Trophoblast cell (in vitro differentiated cells and primary cell): ENCODE data around the gene RMRP.

ENCODE experiments used
- DNase-seq, 2 donors: peaks; one replicate each; pipeline ENCODE4 v3.0.0-alpha.2; 2016
- H2AFZ ChIP-seq: 2 replicates; pipeline ENCODE4 v1.6.1; 2013; ENCODE audit warnings: low read length, moderate library complexity, mild to moderate bottlenecking; ENCODE audit not compliant: insufficient read depth, poor library complexity
- H2AK5ac ChIP-seq: 2 replicates; pipeline ENCODE4 v1.6.1; 2013; ENCODE audit warnings: mild to moderate bottlenecking, low read length
- H2BK120ac ChIP-seq: 2 replicates; pipeline ENCODE4 v1.6.1; 2013; ENCODE audit warnings: low read length, mild to moderate bottlenecking, moderate library complexity; ENCODE audit not compliant: insufficient read depth, poor library complexity
- H2BK12ac ChIP-seq: 2 replicates; pipeline ENCODE4 v1.6.1; 2013; ENCODE audit warnings: mild to moderate bottlenecking, low read length, moderate library complexity
- H2BK5ac ChIP-seq: 2 replicates; pipeline ENCODE4 v1.6.1; 2013; ENCODE audit warnings: low read length, low read depth, moderate library complexity, mild to moderate bottlenecking; ENCODE audit not compliant: poor library complexity
- H3K14ac ChIP-seq: 2 replicates; pipeline ENCODE4 v1.6.1; 2013; ENCODE audit warnings: mild to moderate bottlenecking, low read length
- H3K18ac ChIP-seq: 2 replicates; pipeline ENCODE4 v1.6.1; 2013; ENCODE audit warnings: mild to moderate bottlenecking, low read length
- H3K23ac ChIP-seq: 2 replicates; pipeline ENCODE4 v1.6.1; 2013; ENCODE audit warnings: low read length
- H3K27ac ChIP-seq: 2 replicates; pipeline ENCODE4 v1.5.1; 2013; ENCODE audit warnings: low read depth, mild to moderate bottlenecking, inconsistent platforms, low read length, moderate library complexity
- H3K27me3 ChIP-seq: 2 replicates; pipeline ENCODE4 v1.6.1; 2013; ENCODE audit warnings: inconsistent platforms, mild to moderate bottlenecking, low read length, moderate library complexity; ENCODE audit not compliant: insufficient read depth
- H3K36me3 ChIP-seq, 2 experiments: 1 replicate in 1 of 2; 2 replicates in 1 of 2; pipeline ENCODE4 v1.6.1; 2013; ENCODE audit warnings: low read length in 2 of 2, mild to moderate bottlenecking in 2 of 2, moderate library complexity in 1 of 2; ENCODE audit not compliant: insufficient read depth in 2 of 2, control insufficient read depth in 1 of 2
- H3K4ac ChIP-seq: 2 replicates; pipeline ENCODE4 v1.6.1; 2013; ENCODE audit warnings: low read depth, mild to moderate bottlenecking, low read length, moderate library complexity
- H3K4me1 ChIP-seq, 2 experiments: 1 replicate in 1 of 2; 2 replicates in 1 of 2; pipeline ENCODE4 v1.6.1; 2013; ENCODE audit warnings: low read length in 2 of 2, mild to moderate bottlenecking in 2 of 2, moderate library complexity in 1 of 2; ENCODE audit not compliant: insufficient read depth in 2 of 2, control insufficient read depth in 1 of 2
- H3K4me2 ChIP-seq: 2 replicates; pipeline ENCODE4 v1.6.1; 2013; ENCODE audit warnings: inconsistent platforms, mild to moderate bottlenecking, low read length, moderate library complexity
- H3K4me3 ChIP-seq: 2 replicates; pipeline ENCODE4 v1.5.1; 2013; ENCODE audit warnings: mild to moderate bottlenecking, low read depth, low read length, inconsistent platforms
- H3K79me1 ChIP-seq: one replicate; pipeline ENCODE4 v1.6.1; 2013; ENCODE audit warnings: low read length
- H3K79me2 ChIP-seq: 2 replicates; pipeline ENCODE4 v1.6.1; 2013; ENCODE audit warnings: low read length, mild to moderate bottlenecking; ENCODE audit not compliant: control insufficient read depth, insufficient read depth, poor library complexity
- H3K9ac ChIP-seq: 2 replicates; pipeline ENCODE4 v1.6.1; 2013; ENCODE audit warnings: mild to moderate bottlenecking, low read length
- H3K9me3 ChIP-seq: 2 replicates; pipeline ENCODE4 v1.6.1; 2013; ENCODE audit warnings: low read depth, mild to moderate bottlenecking, control low read depth, inconsistent platforms, low read length; ENCODE audit not compliant: insufficient read depth
- H4K12ac ChIP-seq: 2 replicates; pipeline ENCODE4 v1.6.1; 2013; ENCODE audit warnings: low read depth, mild to moderate bottlenecking, low read length, moderate library complexity
- H4K8ac ChIP-seq: 2 replicates; pipeline ENCODE4 v1.6.1; 2013; ENCODE audit warnings: low read depth, mild to moderate bottlenecking, low read length, moderate library complexity
- H4K91ac ChIP-seq: one replicate; pipeline ENCODE4 v1.6.1; 2013; ENCODE audit warnings: low read depth, mild to moderate bottlenecking, low read length, moderate library complexity
- WGBS: extraction: QIAGEN DNeasy Blood & Tissue Kit; methylation state at CpG from one replicate; pipeline ENCODE4 v1.1.7; 2013; ENCODE audit warnings: missing lambda C conversion rate; ENCODE audit not compliant: insufficient read length, insufficient coverage; ENCODE audit errors: extremely low coverage; 5-methylcytosine and 5-hydroxymethylcytosine counted together

RMRP gene

GRCh38 chr9:35682520-35683315, 24.9 kb upstream of the RMRP start:
- Histone ChIP-seq H2BK12ac (no peak overlapping the region), H3K18ac (no peak overlapping the region), H3K4ac (no peak overlapping the region), H3K9ac (no peak overlapping the region), H3K79me2 (no peaks in the 10 kb centered on the region), H3K79me1 (no peaks in the 10 kb centered on the region), H2BK5ac (no peak overlapping the region), H2AK5ac (no peak overlapping the region), H2AFZ (no peak overlapping the region), H3K9me3 (no peaks in the 10 kb centered on the region), H3K4me2 (no peak overlapping the region), H3K27ac (no peak overlapping the region), H4K91ac (no peak overlapping the region), H3K4me3 (no peak overlapping the region), H3K23ac (no peak overlapping the region), H3K36me3 (peaks cover 36 to 46% of the 10 kb centered on the region in 2 experiments), H3K14ac (no peak overlapping the region), H4K12ac (no peak overlapping the region), H4K8ac (no peak overlapping the region), H3K27me3 (no peaks in the 10 kb centered on the region), H2BK120ac (no peak overlapping the region), H3K4me1 (peaks cover 3 to 4% of the 10 kb centered on the region in 2 experiments)
- no peak for DNase-seq
- no CpG with 5 or more reads among the region's 10 CpGs for WGBS

- H4K8ac ChIP-seq = no peak overlapping the region
- no peaks in the 10 kb centered on the region for H3K4me1 ChIP-seq
- H3K27me3 ChIP-seq = no peaks in the 10 kb centered on the region
- no peak overlapping the region for H4K12ac ChIP-seq
- H3K4ac ChIP-seq = no peak overlapping the region
- no peak for DNase-seq
- no peak overlapping the region for H2BK5ac ChIP-seq
- no peak overlapping the region for H3K23ac ChIP-seq
- H3K4me3 ChIP-seq = no peak overlapping the region
- H3K27ac ChIP-seq = no peak overlapping the region
- WGBS = no CpG with 5 or more reads among the region's 6 CpGs
- H3K9me3 ChIP-seq = no peaks in the 10 kb centered on the region
- no peak overlapping the region for H2BK12ac ChIP-seq
- no peak overlapping the region for H4K91ac ChIP-seq
- H3K18ac ChIP-seq = no peak overlapping the region
- H2AK5ac ChIP-seq = no peak overlapping the region
- no peaks in the 10 kb centered on the region for H3K79me1 ChIP-seq
- H3K36me3 ChIP-seq = peaks cover 36 to 46% of the 10 kb centered on the region in 2 experiments
- no peaks in the 10 kb centered on the region for H3K79me2 ChIP-seq
- no peak overlapping the region for H3K9ac ChIP-seq
- no peak overlapping the region for H3K4me2 ChIP-seq
- H2AFZ ChIP-seq = no peak overlapping the region
- H3K14ac ChIP-seq = no peak overlapping the region
- no peak overlapping the region for H2BK120ac ChIP-seq
Observed at GRCh38 chr9:35682051-35682450, 24.2 kb upstream of the RMRP start.

GRCh38 chr9:35681341-35682002, 23.7 kb upstream of the RMRP start:
- H4K8ac ChIP-seq = no peak overlapping the region
- H3K36me3 ChIP-seq = peaks cover 36 to 46% of the 10 kb centered on the region in 2 experiments
- H3K4me2 ChIP-seq = no peak overlapping the region
- no peak overlapping the region for H3K4ac ChIP-seq
- no peak overlapping the region for H4K91ac ChIP-seq
- no peak overlapping the region for H3K23ac ChIP-seq
- H4K12ac ChIP-seq = no peak overlapping the region
- no peak overlapping the region for H2BK120ac ChIP-seq
- H3K4me1 ChIP-seq = no peaks in the 10 kb centered on the region
- H3K9me3 ChIP-seq = no peaks in the 10 kb centered on the region
- no peak overlapping the region for H3K27ac ChIP-seq
- no peak overlapping the region for H3K4me3 ChIP-seq
- DNase-seq = no peak
- WGBS = no CpG with 5 or more reads among the region's 3 CpGs
- H3K79me2 ChIP-seq = no peaks in the 10 kb centered on the region
- no peak overlapping the region for H2BK12ac ChIP-seq
- no peak overlapping the region for H3K14ac ChIP-seq
- no peak overlapping the region for H2BK5ac ChIP-seq
- H3K18ac ChIP-seq = no peak overlapping the region
- H2AK5ac ChIP-seq = no peak overlapping the region
- H3K27me3 ChIP-seq = no peaks in the 10 kb centered on the region
- H2AFZ ChIP-seq = no peak overlapping the region
- no peak overlapping the region for H3K9ac ChIP-seq
- H3K79me1 ChIP-seq = no peaks in the 10 kb centered on the region

GRCh38 chr9:35680331-35681105, 22.7 kb upstream of the RMRP start:
- no peak overlapping the region for H2BK120ac ChIP-seq
- no peak overlapping the region for H4K12ac ChIP-seq
- H3K27me3 ChIP-seq = no peaks in the 10 kb centered on the region
- H3K9ac ChIP-seq = no peak overlapping the region
- H3K14ac ChIP-seq = no peak overlapping the region
- peaks cover 3% of the 10 kb centered on the region for H3K79me1 ChIP-seq
- peaks cover 5 to 8% of the 10 kb centered on the region in 2 experiments for H3K4me1 ChIP-seq
- no peak overlapping the region for H3K4me2 ChIP-seq
- no peak overlapping the region for H3K4me3 ChIP-seq
- H3K18ac ChIP-seq = no peak overlapping the region
- H3K4ac ChIP-seq = no peak overlapping the region
- H3K36me3 ChIP-seq = peaks cover 31 to 40% of the 10 kb centered on the region in 2 experiments
- no peak overlapping the region for H2AK5ac ChIP-seq
- H4K91ac ChIP-seq = no peak overlapping the region
- H3K9me3 ChIP-seq = no peaks in the 10 kb centered on the region
- H3K23ac ChIP-seq = no peak overlapping the region
- H2BK12ac ChIP-seq = no peak overlapping the region
- H2AFZ ChIP-seq = no peak overlapping the region
- no peaks in the 10 kb centered on the region for H3K79me2 ChIP-seq
- no peak for DNase-seq
- no peak overlapping the region for H3K27ac ChIP-seq
- no CpG with 5 or more reads among the region's 15 CpGs for WGBS
- H4K8ac ChIP-seq = no peak overlapping the region
- H2BK5ac ChIP-seq = no peak overlapping the region
